Hair follicle dermal papilla cell (primary cell): Measurements from ENCODE around the gene ZNF793. TPM values are rescaled to one million over a fixed set of nuclear protein-coding genes. Genes with fewer than 3 reads are reported as not detected.

Experiments
- total RNA-seq: library from RNA; depleted of rRNA; stranded (reverse); fragments of >200 nt; gene quantifications from 2 replicates; pipeline ENCODE4 v1.2.3, GENCODE V29; 2012

Gene ZNF793
- total RNA-seq: 2.8 and 5.0 TPM in 2 replicates

DNA sequence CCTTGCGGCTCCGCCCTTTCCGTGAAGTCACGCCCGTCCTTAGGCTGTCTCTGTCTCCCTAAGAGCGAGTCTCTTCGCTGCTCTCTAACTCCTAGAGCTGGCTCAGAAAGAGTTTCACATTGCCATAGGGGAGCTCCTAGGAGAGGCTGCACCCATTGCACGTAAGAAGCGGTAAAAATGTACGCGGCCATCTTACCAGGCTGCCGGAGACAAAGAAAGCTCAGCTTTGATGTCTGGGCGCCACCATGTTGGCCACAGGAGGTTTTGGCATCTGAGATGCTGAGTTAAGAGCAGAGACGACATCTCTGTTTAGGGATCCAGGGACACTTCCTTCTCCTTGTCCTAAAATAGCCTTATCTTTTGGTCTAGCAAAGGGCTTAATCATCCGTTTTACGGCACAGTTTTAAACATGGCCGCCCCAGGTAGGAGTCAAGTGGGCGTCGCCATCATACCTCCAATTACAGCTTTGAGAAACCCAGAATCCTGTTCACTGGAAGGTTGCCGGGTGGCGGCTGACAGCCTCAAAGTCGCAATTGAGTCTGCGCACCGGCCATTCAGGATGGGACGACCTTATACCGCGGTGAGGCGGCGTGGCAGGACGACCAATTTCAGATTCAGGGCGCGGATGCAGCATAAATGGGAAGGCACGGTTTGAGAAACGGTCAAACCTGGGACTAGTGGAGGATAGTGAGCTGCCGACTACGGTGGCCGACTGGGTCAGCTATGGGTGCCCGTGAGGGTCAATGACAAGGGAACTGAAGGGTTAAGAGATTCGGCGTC, at the start of gene ZNF793:
ZNF793 (plus strand) TSS at position 553 of the 780 bp plus-strand sequence. CDS start 16,501 bp downstream, outside the sequence.

GRCh38 chr19:37466798-37467607, 39.7 kb upstream of the ZNF793 start, which contains the start of gene ZNF569:
Gene ZNF569 (minus strand): TSS chr19:37467444. CDS start chr19:37444921, 22,523 bp downstream.

GRCh38 chr19:37468961-37469777, 37.6 kb upstream of the ZNF793 start, which contains the start of gene ZNF570:
Gene ZNF570 (plus strand): TSS chr19:37469356. CDS start chr19:37470355, 999 bp downstream.

Other genes with a start within 250 kb of the ZNF793 start
- 6.1 and 6.8 TPM in 2 replicates for gene ZNF527, start 135.8 kb upstream of the ZNF793 start, total RNA-seq
- gene ZNF569, start 39.5 kb upstream of the ZNF793 start, total RNA-seq: 6.3 and 6.8 TPM in 2 replicates
- 8.1 and 9.1 TPM in 2 replicates for gene ZNF570, start 37.6 kb upstream of the ZNF793 start, total RNA-seq
- 2.4 and 2.9 TPM in 2 replicates for gene ZNF571, start 87.9 kb downstream of the ZNF793 start, total RNA-seq
- gene ZNF540, start 87.9 kb downstream of the ZNF793 start, total RNA-seq: 0.49 TPM in 2 replicates
- 11.5 and 20.3 TPM in 2 replicates for gene ZFP30, start 148.5 kb downstream of the ZNF793 start, total RNA-seq
- gene ZNF607, start 212.8 kb downstream of the ZNF793 start, total RNA-seq: 3.4 and 3.7 TPM in 2 replicates